ENCODE data around the gene UBE2QL1. TPM values are rescaled to one million over a fixed set of nuclear protein-coding genes. Genes with fewer than 3 reads are reported as not detected.

UBE2QL1 gene
- total and polyA plus RNA-seq, 8 donors = 0.58 to 6.1 (median 0.95) TPM; not detected in 1

GRCh38 chr5:6408260-6408596, 40.4 kb upstream of the UBE2QL1 start:
- Histone ChIP-seq H3K36me3 (no peaks in the 10 kb centered on the region), H3K27me3 (no peaks in the 10 kb centered on the region), H3K4me3 (no peak overlapping the region), H3K9me3 (no peaks in the 10 kb centered on the region), H3K4me1 (no peaks in the 10 kb centered on the region), H3K27ac (no peak overlapping the region)
- intact Hi-C loops (cut with DNase I; ENCODE audit: low total_unique reads) = no loop called here
- 63 to 76% (median 70%) methylated on average over 5 of the region's 5 CpGs for WGBS, 5 donors
- DNase-seq = no peak
- TF ChIP-seq EP300 (IDR thresholded peaks at IDR 0.05) (no peak), POLR2A (IDR thresholded peaks at IDR 0.05) (no peak)
- TF ChIP-seq, protein P1, sequence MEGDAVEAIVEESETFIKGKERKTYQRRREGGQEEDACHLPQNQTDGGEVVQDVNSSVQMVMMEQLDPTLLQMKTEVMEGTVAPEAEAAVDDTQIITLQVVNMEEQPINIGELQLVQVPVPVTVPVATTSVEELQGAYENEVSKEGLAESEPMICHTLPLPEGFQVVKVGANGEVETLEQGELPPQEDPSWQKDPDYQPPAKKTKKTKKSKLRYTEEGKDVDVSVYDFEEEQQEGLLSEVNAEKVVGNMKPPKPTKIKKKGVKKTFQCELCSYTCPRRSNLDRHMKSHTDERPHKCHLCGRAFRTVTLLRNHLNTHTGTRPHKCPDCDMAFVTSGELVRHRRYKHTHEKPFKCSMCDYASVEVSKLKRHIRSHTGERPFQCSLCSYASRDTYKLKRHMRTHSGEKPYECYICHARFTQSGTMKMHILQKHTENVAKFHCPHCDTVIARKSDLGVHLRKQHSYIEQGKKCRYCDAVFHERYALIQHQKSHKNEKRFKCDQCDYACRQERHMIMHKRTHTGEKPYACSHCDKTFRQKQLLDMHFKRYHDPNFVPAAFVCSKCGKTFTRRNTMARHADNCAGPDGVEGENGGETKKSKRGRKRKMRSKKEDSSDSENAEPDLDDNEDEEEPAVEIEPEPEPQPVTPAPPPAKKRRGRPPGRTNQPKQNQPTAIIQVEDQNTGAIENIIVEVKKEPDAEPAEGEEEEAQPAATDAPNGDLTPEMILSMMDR (IDR thresholded peaks at IDR 0.05) = no peak

DNA sequence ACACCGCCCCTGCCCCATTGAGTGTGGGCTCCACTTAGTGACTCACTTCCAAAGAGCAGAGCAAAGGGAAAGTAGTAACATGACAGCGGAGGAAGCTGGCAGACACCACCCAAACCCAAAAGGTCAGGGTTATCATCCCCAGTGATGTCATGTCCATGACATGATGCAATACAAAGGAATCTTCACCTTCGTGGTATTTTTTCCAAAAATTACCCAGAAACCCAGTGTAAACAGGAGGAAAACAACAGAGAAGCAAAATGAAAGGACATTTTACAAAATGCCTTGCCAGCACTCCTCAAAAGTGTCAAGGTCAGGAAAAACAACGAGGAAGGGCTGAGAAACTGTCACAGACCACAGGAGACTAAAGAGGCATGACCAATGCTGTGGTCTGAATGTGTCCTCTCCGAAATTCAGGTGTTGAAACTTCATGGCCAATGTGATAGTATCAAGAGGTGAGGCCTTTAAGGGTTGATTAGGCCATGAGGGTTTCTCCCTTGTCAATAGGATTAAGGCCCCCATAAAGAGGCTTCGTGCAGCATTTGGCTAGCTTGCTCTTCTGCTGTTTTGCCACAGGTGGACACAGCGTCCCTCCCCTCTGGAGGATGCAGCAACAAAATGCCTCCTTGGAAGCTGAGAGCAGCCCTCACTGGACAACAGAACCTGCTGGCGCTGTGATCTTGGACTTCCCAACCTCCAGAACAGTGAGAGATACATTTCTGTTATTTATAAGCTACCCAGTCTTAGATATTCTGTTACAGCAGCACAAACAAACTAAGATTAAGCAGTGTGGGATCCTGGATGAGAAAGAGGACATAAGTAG, 39.8 kb upstream of the UBE2QL1 start:
- Histone ChIP-seq H3K4me1 (no peaks in the 10 kb centered on the region), H3K36me3 (no peaks in the 10 kb centered on the region), H3K27ac (no peak overlapping the region), H3K4me3 (no peak overlapping the region), H3K27me3 (no peaks in the 10 kb centered on the region), H3K9me3 (no peaks in the 10 kb centered on the region)
- no peak for DNase-seq
- 69 to 79% (median 77%) methylated on average over 8 of the region's 8 CpGs for WGBS, 5 donors
- intact Hi-C loops (cut with DNase I; ENCODE audit: low total_unique reads) = no loop called here
- TF ChIP-seq POLR2A (IDR thresholded peaks at IDR 0.05) = no peak

- intact Hi-C loops (cut with DNase I; ENCODE audit: low total_unique reads) = no loop called here
- 84 to 88% (median 86%) methylated on average over 9 of the region's 9 CpGs for WGBS, 5 donors
- no peaks in the 10 kb centered on the region for H3K9me3 ChIP-seq
- H3K4me3 ChIP-seq = no peak overlapping the region
- no peak overlapping the region for H3K27ac ChIP-seq
- no peaks in the 10 kb centered on the region for H3K36me3 ChIP-seq
- H3K27me3 ChIP-seq = peaks cover 0 to 5% (median 0%) of the 10 kb centered on the region in 3 donors
- no peak for DNase-seq
- no peaks in the 10 kb centered on the region for H3K4me1 ChIP-seq
- TF ChIP-seq EP300 (IDR thresholded peaks at IDR 0.05) = no peak
- TF ChIP-seq POLR2AphosphoS5 (IDR thresholded peaks at IDR 0.05) = no peak
- TF ChIP-seq, protein P1 (IDR thresholded peaks at IDR 0.05) = no peak
- no peak for TF ChIP-seq POLR2A (IDR thresholded peaks at IDR 0.05)
Observed at GRCh38 chr5:6410421-6410820, 38.2 kb upstream of the UBE2QL1 start.

DNA sequence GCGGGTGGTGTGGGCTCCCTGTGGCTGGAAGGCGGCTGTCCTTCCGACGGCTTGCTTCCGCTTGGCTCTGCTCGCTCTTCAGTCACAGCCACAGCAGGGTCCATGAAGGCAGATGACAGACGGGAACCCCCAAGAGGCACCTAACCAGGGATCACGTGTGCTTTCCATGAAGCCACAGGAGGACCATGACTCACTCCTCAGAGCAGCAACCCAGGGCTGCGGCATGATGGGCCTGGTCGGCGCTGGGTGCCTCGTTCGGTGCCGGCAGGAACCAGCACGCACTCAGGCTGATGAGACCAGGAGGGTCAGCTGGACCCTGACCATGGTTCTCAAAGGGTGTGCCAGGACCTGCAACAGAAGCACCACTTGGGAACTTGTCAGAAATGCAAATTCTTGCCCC, 37.5 kb upstream of the UBE2QL1 start:
- 86 to 100% (median 94%) methylated on average over 6 to 15 of the region's 15 CpGs for WGBS, 5 donors

More for the DNA sequence above, 37.5 kb upstream of the UBE2QL1 start:
- no peak for DNase-seq
- H3K9me3 ChIP-seq = no peaks in the 10 kb centered on the region
- no peak overlapping the region for H3K4me3 ChIP-seq
- intact Hi-C loops (cut with DNase I; ENCODE audit: low total_unique reads) = no loop called here
- no peaks in the 10 kb centered on the region for H3K36me3 ChIP-seq
- peaks cover 0 to 5% (median 0%) of the 10 kb centered on the region in 3 donors for H3K27me3 ChIP-seq
- H3K27ac ChIP-seq = no peak overlapping the region
- H3K4me1 ChIP-seq = no peaks in the 10 kb centered on the region
- no peak for TF ChIP-seq POLR2A (IDR thresholded peaks at IDR 0.05)
- TF ChIP-seq EP300 (IDR thresholded peaks at IDR 0.05) = no peak
- TF ChIP-seq, protein P1 (IDR thresholded peaks at IDR 0.05) = no peak
- no peak for TF ChIP-seq POLR2AphosphoS5 (IDR thresholded peaks at IDR 0.05)
